B cell (primary cell): ENCODE measurements around the gene MINPP1. TPM values are rescaled to one million over a fixed set of nuclear protein-coding genes. Genes with fewer than 3 reads are reported as not detected.
"Not testable (repeated sequence)": the region's sequence is repeated elsewhere in the genome, so short reads cannot be mapped to it uniquely, and the experiment has no call there.

ENCODE experiments used
- ATAC-seq: fragments of 200-7000 bp; cut with Tn5 transposase; one replicate; pipeline ENCODE4 v1.10.0; 2021; ENCODE audit warnings: low read depth, mild to moderate bottlenecking, moderate number of reproducible peaks, moderate library complexity
- CTCF ChIA-PET: fragments of 350-600 bp; sonication (Branson Sonifier 250); formaldehyde crosslinking; loops from one replicate; lab custom pipeline; 2021; ENCODE audit warnings: antibody characterized with exemption, inconsistent platforms; lab: Charles Lee
- POLR2A ChIA-PET: fragments of 350-600 bp; sonication (Branson Sonifier 250); formaldehyde crosslinking; loops from one replicate; lab custom pipeline; 2021; ENCODE audit warnings: antibody characterized with exemption; lab: Charles Lee
- DNase-seq: peaks from one replicate; pipeline ENCODE4 v3.0.0; 2013
- H2AFZ ChIP-seq: 2 replicates; pipeline ENCODE4 v1.6.1; 2012; ENCODE audit warnings: mild to moderate bottlenecking, low read depth, low read length; ENCODE audit not compliant: insufficient read depth, poor library complexity, severe bottlenecking
- H3K27ac ChIP-seq, 2 donors: 1 replicate in 1 of 2; 2 replicates in 1 of 2; pipeline ENCODE4 v1.5.1; 2012 to 2013; ENCODE audit warnings: low read length in 2 of 2, mild to moderate bottlenecking in 2 of 2, moderate library complexity in 1 of 2
- H3K27me3 ChIP-seq, 4 experiments: fragments of 200-600 bp in 1 of 4; sonication (generic) in 1 of 4; replicated peaks in 1 of 4; 1 replicate in 2 of 4; 2 replicates in 2 of 4; pipeline versions ENCODE4 v1.6.1 to v1.7.0; 2013 to 2016; ENCODE audit warnings: low read length in 3 of 4, mild to moderate bottlenecking in 2 of 4, mixed read lengths in 1 of 4, moderate library complexity in 1 of 4; ENCODE audit not compliant: insufficient read depth in 4 of 4, control insufficient read depth in 3 of 4; ENCODE audit errors: control extremely low read depth in 1 of 4
- H3K36me3 ChIP-seq, 2 experiments: replicated peaks in 1 of 2; 1 replicate in 1 of 2; 2 replicates in 1 of 2; pipeline versions ENCODE4 v1.6.1 to v1.7.1; 2013; ENCODE audit warnings: low read length in 1 of 2; ENCODE audit not compliant: insufficient read depth in 2 of 2, control insufficient read depth in 1 of 2; ENCODE audit errors: control extremely low read depth in 1 of 2, extremely low read depth in 1 of 2
- H3K4me1 ChIP-seq, 2 donors: fragments of 200-600 bp in 1 of 2; sonication (generic) in 1 of 2; 1 replicate in 1 of 2; 2 replicates in 1 of 2; pipeline versions ENCODE4 v1.5.1 to v1.6.1; 2013 to 2017; ENCODE audit warnings: low read length in 2 of 2; ENCODE audit not compliant: control insufficient read depth in 2 of 2, insufficient read depth in 2 of 2
- H3K4me2 ChIP-seq: replicated peaks from 2 replicates; pipeline ENCODE3; 2012; ENCODE audit warnings: mild to moderate bottlenecking, low read depth, low read length; ENCODE audit not compliant: poor library complexity, severe bottlenecking
- H3K4me3 ChIP-seq, 5 experiments: fragments of 200-600 bp in 1 of 5; sonication (generic) in 1 of 5; 1 replicate in 3 of 5; 2 replicates in 2 of 5; pipeline versions ENCODE4 v1.5.1 to v1.7.0; 2011 to 2016; ENCODE audit warnings: low read length in 4 of 5, mild to moderate bottlenecking in 4 of 5, low read depth in 2 of 5, control low read depth in 1 of 5, moderate library complexity in 1 of 5; ENCODE audit not compliant: insufficient read depth in 1 of 5; ENCODE audit errors: control extremely low read depth in 1 of 5, extremely low read depth in 1 of 5
- H3K79me2 ChIP-seq: fragments of 200-600 bp; sonication (generic); one replicate; pipeline ENCODE4 v1.6.0; 2016; ENCODE audit warnings: low read length; ENCODE audit not compliant: control insufficient read depth, insufficient read depth
- H3K9ac ChIP-seq: fragments of 200-600 bp; sonication (generic); 2 replicates; pipeline ENCODE4 v1.6.1; 2017; ENCODE audit warnings: mild to moderate bottlenecking, low read length, moderate library complexity
- H3K9me3 ChIP-seq, 3 donors: one replicate each; pipeline versions ENCODE4 v1.6.1 to v1.7.1; 2013; ENCODE audit warnings: low read length in 2 of 3; ENCODE audit not compliant: control insufficient read depth in 2 of 3, insufficient read depth in 1 of 3; ENCODE audit errors: control extremely low read depth in 1 of 3
- H4K20me1 ChIP-seq: 2 replicates; pipeline ENCODE4 v1.6.0; 2012; ENCODE audit warnings: mild to moderate bottlenecking, low read length; ENCODE audit not compliant: insufficient read depth, control insufficient read depth, poor library complexity, severe bottlenecking
- H3K27ac Mint-ChIP-seq: one replicate; pipeline ENCODE4 v1.8.0; 2021; ENCODE audit warnings: mixed read lengths
- H3K27me3 Mint-ChIP-seq: one replicate; pipeline ENCODE4 v1.8.0; 2021; ENCODE audit warnings: mixed read lengths
- H3K4me1 Mint-ChIP-seq: one replicate; pipeline ENCODE4 v1.8.0; 2021; ENCODE audit warnings: mixed read lengths
- H3K4me3 Mint-ChIP-seq: one replicate; pipeline ENCODE4 v1.8.0; 2021; ENCODE audit warnings: mixed read lengths
- H3K9me3 Mint-ChIP-seq: one replicate; pipeline ENCODE4 v1.8.0; 2022; ENCODE audit warnings: mixed read lengths; ENCODE audit not compliant: insufficient read depth
- EZH2 ChIP-seq: IDR thresholded peaks from 2 replicates; pipeline ENCODE4 v1.6.1; 2012; ENCODE audit warnings: borderline replicate concordance, low read depth, mild to moderate bottlenecking, moderate library complexity, low read length; ENCODE audit not compliant: insufficient read depth, poor library complexity, severe bottlenecking
- WGBS: methylation state at CpG from one replicate; pipeline ENCODE4 v1.1.5; 2013; ENCODE audit warnings: missing lambda C conversion rate; ENCODE audit not compliant: insufficient coverage; 5-methylcytosine and 5-hydroxymethylcytosine counted together
- intact Hi-C: fragments of 100-400 bp; cut with micrococcal nuclease; formaldehyde crosslinking; loops from one replicate; pipeline ENCODE4 v1.10.0; 2022
- polyA minus RNA-seq: library from RNA; depleted of rRNA, polyadenylated mRNA; stranded (reverse); fragments of >200 nt; gene quantifications from 2 replicates; pipeline ENCODE4 v1.2.3, GENCODE V29; 2012
- polyA plus RNA-seq: library from polyadenylated mRNA; depleted of rRNA; stranded (reverse); fragments of >200 nt; gene quantifications from 2 replicates; pipeline ENCODE4 v1.2.3, GENCODE V29; 2012
- total RNA-seq, 2 donors: library from RNA; stranded (reverse); fragments of 120-200 nt in 1 of 2; gene quantifications; 1 replicate in 1 of 2; 2 replicates in 1 of 2; pipeline versions ENCODE4 v1.2.3 to v1.2.4, GENCODE V29; 2013 to 2022

The MINPP1 gene
- total RNA-seq (7.5 and 9.4 TPM in 2 replicates), polyA plus RNA-seq (1.8 and 2.7 TPM in 2 replicates), polyA minus RNA-seq (5.6 and 6.0 TPM in 2 replicates)
- total RNA-seq (2013), result 6.4 TPM

GRCh38 chr10:87504640-87505365, at the start of gene MINPP1:
Gene MINPP1 (plus strand): TSS chr10:87504893. CDS start chr10:87504916, 23 bp downstream.
- ChIA-PET CTCF (interaction anchor here (0.6 to 1.0 kb wide), 3 partner anchors 9 to 34 kb away, joined by 3 to 4 read pairs (median 3); no protein-coding TSS in a partner anchor), POLR2A (no interaction called here)
- peaks cover 17% of the 10 kb centered on the region for H3K4me1 Mint-ChIP-seq
- H2AFZ ChIP-seq, result peak within 1 kb of the TSS; percentile 94
- peaks cover 0 to 4% (median 0%) of the 10 kb centered on the region in 4 experiments for H3K27me3 ChIP-seq
- DNase-seq, result peak; percentile 69
- H3K36me3 ChIP-seq, result no peaks in the 10 kb centered on the region
- peak within 1 kb of the TSS; percentile 8 to 64 for H3K27ac ChIP-seq
- H3K4me2 ChIP-seq, result peak within 1 kb of the TSS; percentile 91
- peaks cover 14 to 15% of the 10 kb centered on the region in 2 donors for H3K4me1 ChIP-seq
- H3K27ac Mint-ChIP-seq, result peak within 1 kb of the TSS; percentile 59
- H3K9me3 ChIP-seq, result no peaks in the 10 kb centered on the region
- no peaks in the 10 kb centered on the region for H3K9me3 Mint-ChIP-seq
- H3K4me3 ChIP-seq, result peak within 1 kb of the TSS; percentile 54 to 92 (median 84)
- peak within 1 kb of the TSS; percentile 90 for H3K4me3 Mint-ChIP-seq
- H4K20me1 ChIP-seq, result no peaks in the 10 kb centered on the region
- intact Hi-C loops, result loop anchor here (10.0 kb wide), 1 partner anchor 570 kb away; no protein-coding TSS in a partner anchor
- H3K9ac ChIP-seq, result peak within 1 kb of the TSS; percentile 89
- peaks cover 21% of the 10 kb centered on the region for H3K79me2 ChIP-seq
- peak; percentile 83 for ATAC-seq
- under 1% methylated on average over 74 of the region's 74 CpGs for WGBS
- peaks cover 13% of the 10 kb centered on the region for H3K27me3 Mint-ChIP-seq
- TF ChIP-seq EZH2, result no peak

GRCh38 chr10:87456586-87457220, 48.0 kb upstream of the MINPP1 start:
- H2AFZ ChIP-seq, H3K9me3 ChIP-seq, H3K4me3 Mint-ChIP-seq, intact Hi-C loops, H3K9me3 Mint-ChIP-seq, CTCF ChIA-PET, H3K9ac ChIP-seq, H3K36me3 ChIP-seq, H3K4me3 ChIP-seq, H3K4me2 ChIP-seq, H3K27me3 ChIP-seq, H3K4me1 Mint-ChIP-seq, ATAC-seq, H3K4me1 ChIP-seq, H3K79me2 ChIP-seq, H3K27ac Mint-ChIP-seq, H3K27ac ChIP-seq, POLR2A ChIA-PET, H3K27me3 Mint-ChIP-seq, H4K20me1 ChIP-seq, DNase-seq: not testable (repeated sequence)
- WGBS, result no CpG with 5 or more reads among the region's 1 CpG

GRCh38 chr10:87461751-87462150, 42.9 kb upstream of the MINPP1 start:
- CTCF ChIA-PET, intact Hi-C loops, H3K27ac Mint-ChIP-seq, H3K4me1 ChIP-seq, H3K4me3 ChIP-seq, H3K27me3 ChIP-seq, H3K27me3 Mint-ChIP-seq, H3K9ac ChIP-seq, DNase-seq, H3K4me1 Mint-ChIP-seq, H2AFZ ChIP-seq, H3K9me3 Mint-ChIP-seq, H3K36me3 ChIP-seq, H4K20me1 ChIP-seq, H3K4me2 ChIP-seq, H3K9me3 ChIP-seq, H3K27ac ChIP-seq, ATAC-seq, POLR2A ChIA-PET, H3K79me2 ChIP-seq, H3K4me3 Mint-ChIP-seq: not testable (repeated sequence)
- no CpG with 5 or more reads among the region's 2 CpGs for WGBS
